Astrocyte of the cerebellum (primary cell): ENCODE measurements around the gene TIMP1.

ENCODE experiments used
- DNase-seq: peaks from one replicate; pipeline ENCODE4 v3.0.0-alpha.2; 2011; ENCODE audit warnings: low read depth
- H3K4me3 ChIP-seq: 2 replicates; pipeline ENCODE4 v1.5.1; 2011; ENCODE audit warnings: mild to moderate bottlenecking, low read depth, low read length, moderate library complexity
- CTCF ChIP-seq: IDR thresholded peaks from 2 replicates; pipeline ENCODE4 v1.5.1; 2012; ENCODE audit warnings: low read length, low read depth, moderate library complexity, mild to moderate bottlenecking; ENCODE audit errors: missing control alignments
- in situ Hi-C: cut with HindIII; loops from 2 replicates; pipeline ENCODE4 v1.10.0; 2017; ENCODE audit warnings: low sequenced_read_pairs

The TIMP1 gene

GRCh38 chrX:47573341-47574075 lies 8.7 kb upstream of the TIMP1 start:
- no peak for TF ChIP-seq CTCF
- no peak overlapping the region for H3K4me3 ChIP-seq
- in situ Hi-C loops = no loop called here
- no peak for DNase-seq

DNA sequence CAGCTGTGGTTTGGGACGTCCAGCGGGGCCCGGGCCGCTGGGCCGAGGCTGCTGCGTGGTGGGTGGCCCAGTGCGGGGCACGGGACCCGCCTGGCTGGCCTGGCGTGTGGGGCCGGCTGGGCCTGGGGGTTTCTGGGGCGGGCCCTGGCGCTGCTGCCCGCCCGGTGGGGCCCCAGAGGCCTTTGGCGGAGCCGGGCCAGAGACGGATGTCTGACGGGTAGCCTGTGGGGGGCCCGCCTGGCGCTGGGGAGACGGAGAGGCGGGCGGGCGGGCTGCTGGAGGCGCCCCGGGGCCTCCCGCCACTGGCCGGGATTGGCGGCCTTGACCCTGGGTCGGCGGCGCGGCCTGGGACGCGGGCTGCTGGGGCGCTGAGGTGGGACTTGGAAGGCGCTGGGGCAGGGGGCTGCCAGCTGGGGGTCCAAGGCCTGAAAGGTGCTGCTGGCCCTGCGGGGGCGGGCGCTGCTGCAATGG lies 8.1 kb upstream of the TIMP1 start:
- TF ChIP-seq CTCF = no peak
- no peak for DNase-seq
- in situ Hi-C loops = no loop called here
- H3K4me3 ChIP-seq = no peak overlapping the region

GRCh38 chrX:47574547-47575301 lies 7.5 kb upstream of the TIMP1 start:
- no peak overlapping the region for H3K4me3 ChIP-seq
- TF ChIP-seq CTCF = no peak
- DNase-seq = no peak
- in situ Hi-C loops = no loop called here

DNA sequence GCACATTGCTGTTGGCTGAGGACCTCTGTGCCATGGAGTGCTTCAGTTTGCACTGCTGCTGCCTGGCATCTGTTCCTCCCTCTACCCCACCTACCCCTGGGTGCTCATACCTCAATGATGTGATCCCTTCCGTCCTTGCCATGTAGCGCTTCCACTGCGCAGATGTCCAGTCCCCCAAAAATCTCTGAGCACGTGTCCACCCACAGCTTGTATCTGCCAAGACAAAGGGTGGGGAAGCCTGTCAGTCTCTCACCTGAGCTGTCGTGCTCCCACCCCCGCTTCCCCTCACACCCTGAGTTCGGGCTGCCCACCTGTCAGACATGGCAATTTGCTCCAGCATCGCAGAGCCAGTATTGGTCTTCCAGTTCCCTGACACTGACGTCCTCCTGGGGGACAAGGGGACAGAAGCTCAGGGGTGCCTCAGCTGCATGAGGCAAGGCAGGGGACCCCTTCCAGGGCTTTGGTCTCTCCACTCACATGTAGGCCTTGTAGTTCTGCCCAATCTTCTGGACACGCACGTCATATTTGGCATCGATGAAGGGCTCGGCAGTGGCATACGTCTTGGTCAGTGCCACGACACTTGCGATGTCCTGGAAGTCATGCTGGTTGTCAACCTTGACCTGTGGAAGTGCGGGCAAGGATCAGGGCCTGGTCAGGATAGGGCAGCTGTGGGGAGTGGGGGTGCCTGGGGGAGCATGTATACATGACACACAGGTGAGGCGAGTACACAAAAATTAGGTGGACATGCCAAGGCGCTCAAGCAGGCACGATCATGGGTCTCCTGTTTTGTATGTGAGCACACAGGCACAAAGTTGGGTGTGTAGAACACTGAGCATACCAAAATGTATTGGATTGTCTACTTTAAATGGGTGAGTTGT lies 6.0 kb upstream of the TIMP1 start:
- H3K4me3 ChIP-seq = no peak overlapping the region
- no peak for DNase-seq
- no peak for TF ChIP-seq CTCF
- in situ Hi-C loops = no loop called here

DNA sequence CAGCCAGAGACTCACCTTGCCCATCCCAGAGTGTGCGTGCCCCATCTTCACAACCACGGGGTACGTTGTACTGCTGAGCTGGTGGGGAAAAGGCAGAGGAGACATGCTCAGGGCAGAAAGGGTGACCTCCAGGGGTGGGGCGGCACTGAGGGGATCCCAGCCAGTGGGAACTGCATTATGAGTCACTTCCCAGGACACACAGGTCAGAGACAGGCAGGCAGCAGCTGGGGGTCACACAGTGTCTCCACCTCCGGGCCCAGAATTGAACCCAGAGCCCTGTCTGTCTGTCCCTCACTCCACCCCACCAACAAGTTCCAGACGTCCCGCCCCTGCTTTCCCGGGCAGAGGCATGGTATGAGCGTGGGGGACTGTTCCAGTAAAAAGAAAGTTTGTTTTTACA lies 4.8 kb upstream of the TIMP1 start:
- no peak overlapping the region for H3K4me3 ChIP-seq
- in situ Hi-C loops = no loop called here
- no peak for TF ChIP-seq CTCF
- no peak for DNase-seq

- in situ Hi-C loops = no loop called here
- no peak for TF ChIP-seq CTCF
- H3K4me3 ChIP-seq = no peak overlapping the region
- no peak for DNase-seq
Observed at GRCh38 chrX:47577901-47578300, 4.3 kb upstream of the TIMP1 start.
